IMR-90 (cell line): Measurements from ENCODE around the gene C16orf82. TPM values are rescaled to one million over a fixed set of nuclear protein-coding genes. Genes with fewer than 3 reads are reported as not detected.

ENCODE experiments used
- ATAC-seq: fragments of 200-7000 bp; cut with Tn5 transposase; 2 replicates; pipeline ENCODE4 v1.9.1; 2020; ENCODE audit warnings: low read depth, mild to moderate bottlenecking, moderate library complexity
- BruUV-seq: library from RNA; stranded (reverse); fragments of 400-500 nt; replicated peaks from 2 replicates; lab custom pipeline; 2021; lab: Mats Ljungman, UMichigan
- CTCF ChIA-PET: fragments of 300-600 bp; formaldehyde crosslinking; extraction: SDS; loops from one replicate; lab custom pipeline; 2021; ENCODE audit warnings: antibody characterized with exemption; lab: Yijun Ruan, JAX
- POLR2A ChIA-PET: fragments of 300-600 bp; sonication (Branson Sonifier 250); formaldehyde crosslinking; loops from one replicate; lab custom pipeline; 2022; ENCODE audit warnings: antibody characterized with exemption; ENCODE audit not compliant: unreplicated experiment; lab: Charles Lee
- DNase-seq: peaks from one replicate; pipeline ENCODE4 v3.0.0; 2013
- H2AFZ ChIP-seq: replicated peaks from 2 replicates; pipeline ENCODE3; 2013; ENCODE audit warnings: low read length, mild to moderate bottlenecking; ENCODE audit not compliant: poor library complexity
- H2AK5ac ChIP-seq: 2 replicates; pipeline ENCODE4 v1.6.1; 2013; ENCODE audit warnings: low read depth, low read length, inconsistent platforms
- H2AK9ac ChIP-seq: replicated peaks from 2 replicates; pipeline ENCODE3; 2013; ENCODE audit warnings: mild to moderate bottlenecking, low read depth, low read length, moderate library complexity; ENCODE audit not compliant: poor library complexity
- H2BK120ac ChIP-seq: 2 replicates; pipeline ENCODE4 v1.6.1; 2013; ENCODE audit warnings: low read depth, low read length, inconsistent platforms
- H2BK15ac ChIP-seq: 3 replicates; pipeline ENCODE4 v1.6.1; 2013; ENCODE audit warnings: low read depth, low read length, inconsistent platforms
- H2BK20ac ChIP-seq: 2 replicates; pipeline ENCODE4 v1.6.1; 2013; ENCODE audit warnings: low read depth, mild to moderate bottlenecking, inconsistent platforms, low read length, moderate library complexity
- H2BK5ac ChIP-seq: 2 replicates; pipeline ENCODE4 v1.6.1; 2013; ENCODE audit warnings: mild to moderate bottlenecking, low read depth, low read length, inconsistent platforms; ENCODE audit not compliant: poor library complexity, severe bottlenecking
- H3K14ac ChIP-seq: replicated peaks from 2 replicates; pipeline ENCODE4 v1.6.1; 2013; ENCODE audit warnings: low read depth, low read length, inconsistent platforms
- H3K18ac ChIP-seq: 2 replicates; pipeline ENCODE4 v1.6.1; 2013; ENCODE audit warnings: low read depth, low read length, control low read depth
- H3K23ac ChIP-seq: 2 replicates; pipeline ENCODE4 v1.6.1; 2013; ENCODE audit warnings: low read depth, low read length, inconsistent platforms
- H3K27ac ChIP-seq: 2 replicates; pipeline ENCODE4 v1.5.1; 2013; ENCODE audit warnings: mild to moderate bottlenecking, control low read depth, low read length; ENCODE audit not compliant: insufficient read depth
- H3K27me3 ChIP-seq: 2 replicates; pipeline ENCODE4 v1.6.1; 2013; ENCODE audit warnings: low read length; ENCODE audit not compliant: control insufficient read depth, insufficient read depth
- H3K36me3 ChIP-seq: 2 replicates; pipeline ENCODE4 v1.6.1; 2013; ENCODE audit warnings: low read length, mixed read lengths; ENCODE audit not compliant: control insufficient read depth, insufficient read depth
- H3K4ac ChIP-seq: 2 replicates; pipeline ENCODE4 v1.6.1; 2013; ENCODE audit warnings: low read depth, low read length, inconsistent platforms
- H3K4me1 ChIP-seq: 2 replicates; pipeline ENCODE4 v1.6.1; 2013; ENCODE audit warnings: low read length, mixed read lengths; ENCODE audit not compliant: control insufficient read depth, insufficient read depth
- H3K4me2 ChIP-seq: 2 replicates; pipeline ENCODE4 v1.6.1; 2013; ENCODE audit warnings: low read depth, mild to moderate bottlenecking, control low read depth, low read length, moderate library complexity
- H3K4me3 ChIP-seq: 2 replicates; pipeline ENCODE4 v1.5.1; 2013; ENCODE audit warnings: low read depth, mild to moderate bottlenecking, control low read depth, low read length, moderate library complexity; ENCODE audit not compliant: insufficient read depth
- H3K56ac ChIP-seq: 2 replicates; pipeline ENCODE4 v1.6.1; 2013; ENCODE audit warnings: low read length, inconsistent platforms; ENCODE audit not compliant: insufficient read depth; ENCODE audit errors: extremely low read depth
- H3K79me1 ChIP-seq, 2 experiments: 2 replicates each; pipeline ENCODE4 v1.6.1; 2013; ENCODE audit warnings: low read length in 2 of 2, inconsistent platforms in 1 of 2, low read depth in 1 of 2
- H3K9ac ChIP-seq: 2 replicates; pipeline ENCODE4 v1.6.1; 2013; ENCODE audit warnings: low read depth, low read length, control low read depth
- H3K9me1 ChIP-seq: 2 replicates; pipeline ENCODE4 v1.6.1; 2013; ENCODE audit warnings: low read length, inconsistent platforms; ENCODE audit not compliant: insufficient read depth
- H3K9me3 ChIP-seq: 2 replicates; pipeline ENCODE4 v1.6.1; 2013; ENCODE audit warnings: low read length; ENCODE audit not compliant: control insufficient read depth, insufficient read depth
- H4K20me1 ChIP-seq: 2 replicates; pipeline ENCODE4 v1.6.1; 2013; ENCODE audit warnings: low read length, inconsistent platforms; ENCODE audit not compliant: insufficient read depth
- H4K5ac ChIP-seq: 2 replicates; pipeline ENCODE4 v1.6.1; 2013; ENCODE audit warnings: mild to moderate bottlenecking, low read depth, low read length, control low read depth
- H4K8ac ChIP-seq, 2 experiments: 2 replicates each; pipeline ENCODE4 v1.6.1; 2013; ENCODE audit warnings: low read depth in 2 of 2, low read length in 2 of 2, control low read depth in 1 of 2, inconsistent platforms in 1 of 2
- H4K91ac ChIP-seq: 2 replicates; pipeline ENCODE4 v1.6.1; 2013; ENCODE audit warnings: low read depth, low read length, inconsistent platforms; ENCODE audit not compliant: insufficient read depth
- CEBPB ChIP-seq: IDR thresholded peaks from 2 replicates; pipeline ENCODE4 v1.6.1; 2012; ENCODE audit warnings: low read depth, low read length, improper control_type of control experiment
- CHD1 ChIP-seq: IDR thresholded peaks from 2 replicates; pipeline ENCODE4 v1.6.1; 2012; ENCODE audit warnings: low read depth, low read length, improper control_type of control experiment
- FOS ChIP-seq: fragments of 150-350 bp; IDR thresholded peaks from 2 replicates; pipeline ENCODE4 v1.6.1; 2016; ENCODE audit warnings: low read depth, low read length
- MAFK ChIP-seq: IDR thresholded peaks from 2 replicates; pipeline ENCODE4 v1.6.1; 2012; ENCODE audit warnings: low read depth, low read length, improper control_type of control experiment
- NFE2L2 ChIP-seq: fragments of 150-350 bp; IDR thresholded peaks from 2 replicates; pipeline ENCODE4 v1.6.1; 2016; ENCODE audit warnings: low read depth, mild to moderate bottlenecking, low read length
- POLR2A ChIP-seq: IDR thresholded peaks from 2 replicates; pipeline ENCODE4 v1.6.1; 2012; ENCODE audit warnings: mild to moderate bottlenecking, low read depth, low read length
- RAD21 ChIP-seq: IDR thresholded peaks from 2 replicates; pipeline ENCODE4 v1.6.1; 2012; ENCODE audit warnings: low read length, improper control_type of control experiment
- RCOR1 ChIP-seq: IDR thresholded peaks from 2 replicates; pipeline ENCODE4 v1.6.1; 2012; ENCODE audit warnings: mild to moderate bottlenecking, low read length, improper control_type of control experiment; ENCODE audit not compliant: insufficient replicate concordance
- SMC3 ChIP-seq: fragments of 150-350 bp; IDR thresholded peaks from 2 replicates; pipeline ENCODE4 v1.6.1; 2016; ENCODE audit warnings: low read depth, mild to moderate bottlenecking, antibody characterized with exemption, low read length, moderate library complexity
- WGBS, 2 experiments: methylation state at CpG; one replicate each; pipeline versions ENCODE4 v1.1.5 to v1.1.7; 2013; ENCODE audit warnings: missing lambda C conversion rate in 2 of 2; ENCODE audit not compliant: insufficient read length in 1 of 2; ENCODE audit errors: extremely low coverage in 2 of 2; 5-methylcytosine and 5-hydroxymethylcytosine counted together
- dilution Hi-C: fragments of 300-500 bp; cut with HindIII; formaldehyde crosslinking; loops from one replicate; pipeline ENCODE4 v1.14.3; 2018; ENCODE audit warnings: low sequenced_read_pairs; ENCODE audit not compliant: unreplicated experiment
- in situ Hi-C: fragments of 300-500 bp; cut with MboI; formaldehyde crosslinking; loops from 3 replicates; pipeline ENCODE4 v1.14.3; 2019; ENCODE audit warnings: low sequenced_read_pairs, inconsistent platforms, mixed read lengths
- intact Hi-C: fragments of 100-400 bp; cut with micrococcal nuclease; formaldehyde crosslinking; loops from 2 replicates; pipeline ENCODE4 v1.10.0; 2022
- polyA plus RNA-seq, 3 experiments: library from polyadenylated mRNA; depleted of rRNA; stranded (reverse); fragments of >200 nt; gene quantifications; 2 replicates each; pipeline ENCODE4 v1.2.3, GENCODE V29; 2012; ENCODE audit warnings: low replicate concordance in 1 of 3
- total RNA-seq: library from RNA; depleted of rRNA; stranded (reverse); fragments of >200 nt; gene quantifications from 2 replicates; pipeline ENCODE4 v1.2.3, GENCODE V29; 2012
- TF ChIP-seq, protein P1 (sequence below): fragments of 150-350 bp; IDR thresholded peaks from 2 replicates; pipeline ENCODE4 v1.6.1; 2016; ENCODE audit warnings: low read depth, mild to moderate bottlenecking, low read length, moderate library complexity, borderline replicate concordance
- TF ChIP-seq, protein P2 (sequence below): conservative IDR thresholded peaks from 2 replicates; pipeline ENCODE4 v1.5.1; 2012; ENCODE audit warnings: mild to moderate bottlenecking, low read depth, low read length, improper control_type of control experiment

The C16orf82 gene
- total and polyA plus RNA-seq, 2 of the 4 experiments (the other 2 are of a cell fraction), result not detected

DNA sequence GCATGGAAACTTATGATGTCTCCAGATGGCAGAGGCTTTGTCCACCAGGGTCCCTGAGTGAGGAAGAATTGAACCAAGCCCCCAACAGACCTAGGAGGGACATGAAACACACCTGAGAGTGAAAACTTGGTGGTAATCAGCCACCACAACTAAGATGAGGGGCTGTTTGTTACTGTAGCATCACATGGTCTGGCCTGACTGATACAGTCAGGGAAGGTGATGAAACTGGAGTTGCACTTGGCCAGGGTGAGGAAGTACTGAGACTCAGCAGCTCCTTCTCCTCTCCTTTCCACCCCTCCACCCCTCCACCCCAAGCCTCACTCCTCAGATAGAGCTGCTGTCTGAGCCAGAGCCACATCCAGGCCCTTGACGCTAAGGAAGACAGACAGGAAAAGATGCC is 37.2 kb downstream of the C16orf82 start:
- H4K20me1 ChIP-seq, result no peaks in the 10 kb centered on the region
- no TSS peak for BruUV-seq
- H2AK5ac ChIP-seq, result no peak overlapping the region
- no peak overlapping the region for H3K4ac ChIP-seq
- peaks cover 3% of the 10 kb centered on the region; the same call in 1 of the 2 replicates for H3K9me1 ChIP-seq
- H3K14ac ChIP-seq, result no peak overlapping the region
- no peaks in the 10 kb centered on the region for H3K4me1 ChIP-seq
- no peak overlapping the region for H2BK20ac ChIP-seq
- no peak overlapping the region for H3K9ac ChIP-seq
- ATAC-seq (no peak), DNase-seq (no peak)
- no peak overlapping the region for H3K56ac ChIP-seq
- H2AFZ ChIP-seq, result no peak overlapping the region
- H2BK120ac ChIP-seq, result no peak overlapping the region
- H3K9me3 ChIP-seq, result no peaks in the 10 kb centered on the region
- H3K4me2 ChIP-seq, result no peak overlapping the region
- no peaks in the 10 kb centered on the region for H3K36me3 ChIP-seq
- in situ Hi-C loops, result no loop called here
- WGBS, 2 experiments, result no CpG with 5 or more reads among the region's 1 CpG
- H2BK5ac ChIP-seq, result no peak overlapping the region
- no peak overlapping the region for H4K8ac ChIP-seq
- intact Hi-C loops, result no loop called here
- no peak overlapping the region for H3K4me3 ChIP-seq
- CTCF ChIA-PET, result no interaction called here
- H2BK15ac ChIP-seq, result no peak overlapping the region
- POLR2A ChIA-PET, result no interaction called here
- dilution Hi-C loops, result no loop called here
- H4K5ac ChIP-seq, result no peak overlapping the region
- no peaks in the 10 kb centered on the region for H3K79me1 ChIP-seq
- no peak overlapping the region for H4K91ac ChIP-seq
- no peak overlapping the region for H3K18ac ChIP-seq
- no peaks in the 10 kb centered on the region for H3K27me3 ChIP-seq
- TF ChIP-seq POLR2A (no peak), NFE2L2 (no peak), SMC3 (no peak), RCOR1 (no peak), MAFK (no peak), RAD21 (no peak), CEBPB (no peak), CHD1 (no peak), FOS (no peak)
- TF ChIP-seq, protein P1, sequence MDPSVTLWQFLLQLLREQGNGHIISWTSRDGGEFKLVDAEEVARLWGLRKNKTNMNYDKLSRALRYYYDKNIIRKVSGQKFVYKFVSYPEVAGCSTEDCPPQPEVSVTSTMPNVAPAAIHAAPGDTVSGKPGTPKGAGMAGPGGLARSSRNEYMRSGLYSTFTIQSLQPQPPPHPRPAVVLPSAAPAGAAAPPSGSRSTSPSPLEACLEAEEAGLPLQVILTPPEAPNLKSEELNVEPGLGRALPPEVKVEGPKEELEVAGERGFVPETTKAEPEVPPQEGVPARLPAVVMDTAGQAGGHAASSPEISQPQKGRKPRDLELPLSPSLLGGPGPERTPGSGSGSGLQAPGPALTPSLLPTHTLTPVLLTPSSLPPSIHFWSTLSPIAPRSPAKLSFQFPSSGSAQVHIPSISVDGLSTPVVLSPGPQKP, result no peak
- TF ChIP-seq, protein P2, sequence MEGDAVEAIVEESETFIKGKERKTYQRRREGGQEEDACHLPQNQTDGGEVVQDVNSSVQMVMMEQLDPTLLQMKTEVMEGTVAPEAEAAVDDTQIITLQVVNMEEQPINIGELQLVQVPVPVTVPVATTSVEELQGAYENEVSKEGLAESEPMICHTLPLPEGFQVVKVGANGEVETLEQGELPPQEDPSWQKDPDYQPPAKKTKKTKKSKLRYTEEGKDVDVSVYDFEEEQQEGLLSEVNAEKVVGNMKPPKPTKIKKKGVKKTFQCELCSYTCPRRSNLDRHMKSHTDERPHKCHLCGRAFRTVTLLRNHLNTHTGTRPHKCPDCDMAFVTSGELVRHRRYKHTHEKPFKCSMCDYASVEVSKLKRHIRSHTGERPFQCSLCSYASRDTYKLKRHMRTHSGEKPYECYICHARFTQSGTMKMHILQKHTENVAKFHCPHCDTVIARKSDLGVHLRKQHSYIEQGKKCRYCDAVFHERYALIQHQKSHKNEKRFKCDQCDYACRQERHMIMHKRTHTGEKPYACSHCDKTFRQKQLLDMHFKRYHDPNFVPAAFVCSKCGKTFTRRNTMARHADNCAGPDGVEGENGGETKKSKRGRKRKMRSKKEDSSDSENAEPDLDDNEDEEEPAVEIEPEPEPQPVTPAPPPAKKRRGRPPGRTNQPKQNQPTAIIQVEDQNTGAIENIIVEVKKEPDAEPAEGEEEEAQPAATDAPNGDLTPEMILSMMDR, result no peak
- H2AK9ac ChIP-seq, result no peak overlapping the region
- no peak overlapping the region for H3K27ac ChIP-seq
- no peak overlapping the region for H3K23ac ChIP-seq
